ENCODE results near the gene ACVR1.

The ACVR1 gene

DNA sequence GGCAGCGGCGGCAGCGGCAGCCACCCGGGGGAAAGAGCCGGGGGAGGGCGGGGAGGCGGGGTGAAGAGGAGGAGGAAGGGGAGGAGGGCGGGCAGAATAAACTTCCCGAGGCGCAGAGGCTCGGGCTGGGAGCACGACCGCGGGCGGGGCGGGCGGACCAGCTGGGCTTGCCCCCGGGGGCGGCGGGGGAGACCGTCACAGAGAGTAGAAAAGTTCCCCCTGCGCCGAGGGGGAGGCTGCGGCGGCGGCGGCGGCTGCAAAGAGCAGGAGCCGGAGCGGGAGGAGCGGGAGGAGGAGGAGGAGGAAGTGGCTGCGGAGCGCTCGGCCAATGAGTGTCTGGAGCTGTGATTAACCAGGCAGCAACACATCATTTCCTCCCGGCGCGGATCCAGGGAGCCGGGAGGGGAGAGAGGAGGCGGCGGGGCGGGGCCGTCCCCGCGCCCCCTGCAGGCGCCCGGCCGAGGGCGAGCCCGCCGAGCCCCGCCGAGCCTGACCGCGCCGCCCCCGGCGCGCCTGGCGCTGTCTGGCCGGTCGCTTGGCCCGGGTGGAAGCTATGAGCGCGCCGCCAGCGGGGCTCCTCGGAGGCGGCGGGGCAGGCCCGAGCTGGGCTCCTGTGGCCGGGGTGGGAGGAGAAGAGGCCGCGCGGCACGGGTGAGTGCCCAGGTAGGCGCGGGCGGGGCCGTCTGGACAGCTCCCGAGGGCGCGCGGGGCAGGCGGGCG, at the start of gene ACVR1:
ACVR1 (minus strand) TSS at position 265 of the 720 bp plus-strand sequence. CDS start 76,837 bp downstream, outside the sequence.
- DNase-seq (ENCODE audit: low read depth in 2 of 2, low spot score in 1 of 2), result peak; percentile 46 to 68

GRCh38 chr2:157925071-157925470, 48.9 kb upstream of the ACVR1 start:
- no peak for DNase-seq (ENCODE audit: low read depth in 2 of 2, low spot score in 1 of 2)

- no peak for DNase-seq (ENCODE audit: low read depth in 2 of 2, low spot score in 1 of 2)
Measured at GRCh38 chr2:157923598-157924217, 47.6 kb upstream of the ACVR1 start.

DNA sequence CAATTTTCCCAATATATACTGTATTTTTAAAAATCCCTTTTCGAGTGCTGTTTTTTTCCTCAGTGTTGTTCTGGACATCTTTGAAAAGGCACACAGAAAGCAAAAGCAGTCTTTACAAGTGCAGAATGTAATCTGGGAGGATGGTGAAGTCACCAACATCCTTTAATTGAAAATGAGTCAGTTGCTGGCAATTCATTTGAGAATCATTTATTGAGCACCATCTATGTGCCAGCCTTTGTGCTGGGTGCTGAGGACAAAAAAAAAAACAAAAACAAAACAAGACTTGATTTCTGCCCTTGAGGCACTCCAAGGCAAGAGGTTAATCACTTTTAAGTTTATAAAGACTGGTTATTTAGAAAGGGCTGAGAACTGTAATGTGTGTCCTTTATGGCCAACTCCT, 46.7 kb upstream of the ACVR1 start:
- DNase-seq (ENCODE audit: low read depth in 2 of 2, low spot score in 1 of 2), result no peak

GRCh38 chr2:157922336-157922735, 46.2 kb upstream of the ACVR1 start:
- no peak for DNase-seq (ENCODE audit: low read depth in 2 of 2, low spot score in 1 of 2)

GRCh38 chr2:157920736-157921135, 44.6 kb upstream of the ACVR1 start:
- no peak for DNase-seq (ENCODE audit: low read depth in 2 of 2, low spot score in 1 of 2)

GRCh38 chr2:157919181-157919580, 43.1 kb upstream of the ACVR1 start:
- no peak for DNase-seq (ENCODE audit: low read depth in 2 of 2, low spot score in 1 of 2)

DNA sequence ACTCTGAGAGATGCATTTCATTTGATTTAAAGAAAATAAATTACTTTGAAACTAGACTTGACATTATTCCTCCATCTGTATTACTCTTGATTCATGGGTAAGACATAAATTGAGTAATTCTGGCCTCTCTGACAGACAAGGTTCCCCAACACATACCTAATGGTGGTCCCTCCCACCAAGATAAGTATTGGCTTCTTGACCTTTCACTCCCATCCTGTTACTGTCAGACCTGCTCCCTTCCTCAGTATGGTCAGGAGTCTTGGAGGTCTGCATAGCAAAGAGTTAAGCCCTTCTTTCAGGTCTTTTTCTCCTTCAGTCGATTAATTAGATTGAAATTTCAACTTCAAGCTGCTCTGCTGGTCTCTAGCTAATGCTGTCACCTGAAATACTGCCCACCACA, 42.2 kb upstream of the ACVR1 start:
- no peak for DNase-seq (ENCODE audit: low read depth in 2 of 2, low spot score in 1 of 2)

GRCh38 chr2:157911750-157912149, 35.6 kb upstream of the ACVR1 start:
- no peak for DNase-seq (ENCODE audit: low read depth in 2 of 2, low spot score in 1 of 2)

- no peak for DNase-seq (ENCODE audit: low read depth in 2 of 2, low spot score in 1 of 2)
Measured at GRCh38 chr2:157911246-157911645, 35.1 kb upstream of the ACVR1 start.

DNA sequence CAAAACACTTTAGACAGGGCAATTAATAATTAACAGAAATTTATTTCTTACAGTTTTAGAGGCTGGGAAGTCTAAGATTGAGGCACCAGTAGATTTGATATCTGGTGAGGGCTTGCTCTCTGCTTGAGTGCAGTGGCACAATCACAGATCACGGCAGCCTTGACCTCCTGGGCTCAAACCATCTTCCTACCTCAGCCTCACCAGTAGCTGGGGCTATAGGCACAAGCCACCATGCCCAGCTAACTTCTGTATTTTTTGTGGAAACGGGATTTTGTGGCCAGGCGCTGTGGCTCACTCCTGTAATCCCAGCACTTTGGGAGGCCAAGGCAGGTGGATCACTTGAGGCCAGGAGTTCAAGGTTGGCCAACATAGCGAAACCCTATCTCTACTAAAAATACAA, 29.0 kb upstream of the ACVR1 start:
- DNase-seq (ENCODE audit: low read depth in 2 of 2, low spot score in 1 of 2), result no peak

DNA sequence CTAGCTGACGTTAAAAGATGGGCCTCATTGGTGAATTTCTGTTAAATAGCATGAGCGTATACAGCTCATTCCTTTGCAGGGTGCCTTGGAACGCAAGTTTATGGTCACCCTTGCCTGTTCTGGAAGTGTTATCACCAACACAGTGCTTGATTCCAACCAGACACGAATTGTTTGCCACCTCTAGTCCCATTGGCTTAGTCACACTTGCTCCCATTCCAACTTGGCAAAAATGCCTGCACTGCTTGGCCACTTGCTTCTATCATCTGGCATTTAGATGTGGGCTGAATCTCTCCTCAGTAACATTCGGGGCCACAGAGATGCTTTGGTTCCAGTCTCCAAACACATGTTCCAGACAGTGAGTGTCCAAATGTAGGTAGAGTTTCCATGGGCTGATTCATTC, 27.5 kb upstream of the ACVR1 start:
- no peak for DNase-seq (ENCODE audit: low read depth in 2 of 2, low spot score in 1 of 2)

DNA sequence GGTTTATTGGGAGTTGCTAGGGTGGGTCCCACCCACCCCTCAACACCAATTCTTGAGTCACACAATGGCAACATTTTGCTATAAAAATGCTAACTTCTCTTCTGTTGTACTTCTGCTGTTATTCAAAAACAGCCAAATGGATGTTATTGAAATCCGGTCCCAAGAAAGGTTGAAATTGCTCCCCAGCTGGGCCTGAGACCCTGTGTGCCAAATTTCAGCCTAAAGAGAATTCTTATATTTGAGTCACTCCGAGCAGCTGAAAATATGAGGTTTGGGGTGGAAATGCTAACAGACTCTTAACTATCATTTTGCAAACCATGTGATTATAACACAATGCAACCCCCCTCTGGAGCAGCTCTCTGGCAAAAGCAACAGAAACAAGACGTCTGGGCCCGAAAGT, 27.0 kb upstream of the ACVR1 start:
- no peak for DNase-seq (ENCODE audit: low read depth in 2 of 2, low spot score in 1 of 2)

DNA sequence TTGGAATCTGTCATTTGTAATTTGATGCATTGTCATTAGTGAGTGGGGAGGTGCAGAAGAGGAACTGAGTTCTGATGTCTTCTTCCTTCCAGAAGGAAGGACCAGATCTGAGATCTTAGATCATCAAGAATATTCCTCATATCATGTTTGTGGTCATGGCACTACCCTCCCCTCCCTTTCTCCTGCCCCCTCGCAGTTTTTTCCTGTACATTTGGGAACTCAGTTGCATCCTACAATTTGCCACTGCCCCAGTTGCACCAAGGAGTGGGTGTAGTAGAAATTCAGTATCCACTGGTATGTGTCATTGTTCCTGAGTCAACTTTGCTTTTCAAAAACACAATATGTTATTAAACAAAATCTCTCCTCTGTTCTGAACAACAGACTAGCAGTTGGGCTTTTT, 26.6 kb upstream of the ACVR1 start:
- no peak for DNase-seq (ENCODE audit: low read depth in 2 of 2, low spot score in 1 of 2)

DNA sequence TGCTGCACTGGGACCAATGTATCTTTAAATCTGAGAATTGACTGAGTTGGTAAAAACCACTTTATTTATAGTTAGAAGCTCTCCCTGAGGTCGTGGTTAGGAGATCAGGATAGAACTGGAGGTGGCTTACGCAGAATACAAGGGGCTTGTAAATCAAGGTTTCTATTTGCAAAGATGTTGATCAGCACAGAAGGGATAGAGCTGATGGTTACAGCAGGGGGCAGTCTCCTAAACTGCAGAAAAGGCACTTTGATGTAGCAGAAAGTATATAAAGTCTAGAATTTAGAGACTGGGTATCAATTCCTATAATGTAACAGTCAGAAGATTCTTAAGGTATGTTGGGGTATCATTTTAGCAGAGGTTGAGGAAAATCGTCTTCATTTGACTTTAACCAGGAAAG, 25.2 kb upstream of the ACVR1 start:
- no peak for DNase-seq (ENCODE audit: low read depth in 2 of 2, low spot score in 1 of 2)

DNA sequence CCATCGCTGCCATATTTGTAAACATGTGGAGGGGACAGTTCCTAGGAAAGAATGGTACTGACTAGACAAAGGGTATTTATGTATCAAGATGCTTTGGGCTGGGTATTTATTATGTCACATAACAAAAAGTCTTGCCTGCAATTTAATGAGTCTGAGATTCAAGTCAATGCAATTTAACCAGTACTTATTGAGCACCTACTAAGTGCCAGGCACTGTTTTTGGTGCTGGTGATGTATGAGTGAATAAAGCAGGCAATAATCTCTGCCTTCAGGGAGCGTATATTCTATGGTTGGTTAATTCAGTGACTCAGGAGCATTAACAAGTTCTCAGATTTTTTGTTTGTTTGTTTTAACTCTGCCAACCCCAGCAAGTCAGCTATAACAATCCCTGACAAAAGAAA, 24.6 kb upstream of the ACVR1 start:
- DNase-seq (ENCODE audit: low read depth in 2 of 2, low spot score in 1 of 2), result no peak

DNA sequence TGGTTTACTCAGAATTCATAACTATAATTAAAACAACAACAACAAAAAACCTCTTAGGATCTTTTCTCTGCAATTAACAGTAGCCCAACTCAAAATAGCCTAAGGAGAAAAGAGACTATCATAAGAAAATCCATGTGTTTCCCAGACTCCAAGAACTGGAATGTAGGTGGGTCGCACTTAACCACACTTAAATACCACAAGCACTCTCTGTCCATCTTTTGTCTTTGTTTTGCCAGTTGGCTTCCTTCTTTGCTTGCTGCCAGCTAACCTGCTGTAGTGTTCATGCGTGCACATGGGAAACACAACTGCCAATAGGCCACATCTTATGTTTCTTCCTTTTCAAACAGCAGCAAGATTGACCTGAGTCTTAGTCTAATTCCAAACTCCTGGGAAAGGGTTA, 24.1 kb upstream of the ACVR1 start:
- DNase-seq (ENCODE audit: low read depth in 2 of 2, low spot score in 1 of 2), result no peak

DNA sequence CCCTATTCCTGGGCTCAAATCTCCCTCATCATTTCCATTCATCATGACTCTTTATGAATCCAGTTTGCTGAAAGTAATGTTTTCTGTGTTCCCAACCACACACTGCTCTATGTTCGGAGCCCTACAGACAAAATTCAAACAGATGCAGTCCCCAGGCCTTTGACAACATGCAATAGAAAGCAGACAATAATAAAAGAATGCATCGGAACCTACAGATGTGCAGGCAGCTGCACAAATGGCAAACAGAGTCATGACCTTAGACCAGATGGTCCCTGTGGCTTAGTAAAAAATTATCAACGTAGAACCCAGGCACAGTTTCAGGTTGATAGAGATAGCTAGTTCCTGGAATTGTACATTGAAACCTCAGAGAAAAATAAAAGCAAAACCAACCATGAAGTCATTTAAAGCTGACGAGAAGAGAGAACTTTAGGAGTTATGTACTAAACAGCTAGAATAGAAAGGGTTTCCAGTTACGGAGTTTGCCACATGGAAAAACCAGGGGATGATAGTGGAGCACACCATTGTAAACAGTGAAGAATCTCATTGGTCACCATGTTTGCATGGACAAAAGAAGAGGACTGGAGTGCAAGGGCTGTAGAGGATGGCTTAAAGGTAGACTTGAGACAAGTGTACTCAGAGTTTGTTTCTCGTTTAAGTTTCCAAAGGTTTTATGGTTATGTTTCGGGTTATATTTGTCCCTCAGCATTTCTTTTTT, 23.2 kb upstream of the ACVR1 start:
- no peak for DNase-seq (ENCODE audit: low read depth in 2 of 2, low spot score in 1 of 2)

- DNase-seq (ENCODE audit: low read depth in 2 of 2, low spot score in 1 of 2), result peak in 1 of 2 donors; percentile 59
Measured at GRCh38 chr2:157898591-157898996, 22.5 kb upstream of the ACVR1 start.

- no peak for DNase-seq (ENCODE audit: low read depth in 2 of 2, low spot score in 1 of 2)
Measured at GRCh38 chr2:157897106-157897971, 21.2 kb upstream of the ACVR1 start.

- DNase-seq (ENCODE audit: low read depth in 2 of 2, low spot score in 1 of 2), result no peak
Measured at GRCh38 chr2:157895531-157895930, 19.4 kb upstream of the ACVR1 start.

Data from stimulated activated CD8-positive, alpha-beta memory T cell treated with anti-CD3 and anti-CD28 coated beads, Interleukin-4, amount 100 ng/mL, for 4 hours (primary cell).